Forelimb muscle (tissue), 1 donor: ENCODE data around the gene GRAP2. TPM values are rescaled to one million over a fixed set of nuclear protein-coding genes. Genes with fewer than 3 reads are reported as not detected.

ENCODE experiments used
- DNase-seq: peaks from one replicate; pipeline ENCODE4 v3.0.0-alpha.2; 2013; ENCODE audit warnings: low read depth
- polyA plus RNA-seq: library from polyadenylated mRNA; unstranded; fragments of 120-200 nt; gene quantifications from one replicate; pipeline ENCODE4 v1.2.1, GENCODE V29; 2013; ENCODE audit not compliant: insufficient read length

Gene GRAP2
- polyA plus RNA-seq, 1 donor = 0.61 TPM

DNA sequence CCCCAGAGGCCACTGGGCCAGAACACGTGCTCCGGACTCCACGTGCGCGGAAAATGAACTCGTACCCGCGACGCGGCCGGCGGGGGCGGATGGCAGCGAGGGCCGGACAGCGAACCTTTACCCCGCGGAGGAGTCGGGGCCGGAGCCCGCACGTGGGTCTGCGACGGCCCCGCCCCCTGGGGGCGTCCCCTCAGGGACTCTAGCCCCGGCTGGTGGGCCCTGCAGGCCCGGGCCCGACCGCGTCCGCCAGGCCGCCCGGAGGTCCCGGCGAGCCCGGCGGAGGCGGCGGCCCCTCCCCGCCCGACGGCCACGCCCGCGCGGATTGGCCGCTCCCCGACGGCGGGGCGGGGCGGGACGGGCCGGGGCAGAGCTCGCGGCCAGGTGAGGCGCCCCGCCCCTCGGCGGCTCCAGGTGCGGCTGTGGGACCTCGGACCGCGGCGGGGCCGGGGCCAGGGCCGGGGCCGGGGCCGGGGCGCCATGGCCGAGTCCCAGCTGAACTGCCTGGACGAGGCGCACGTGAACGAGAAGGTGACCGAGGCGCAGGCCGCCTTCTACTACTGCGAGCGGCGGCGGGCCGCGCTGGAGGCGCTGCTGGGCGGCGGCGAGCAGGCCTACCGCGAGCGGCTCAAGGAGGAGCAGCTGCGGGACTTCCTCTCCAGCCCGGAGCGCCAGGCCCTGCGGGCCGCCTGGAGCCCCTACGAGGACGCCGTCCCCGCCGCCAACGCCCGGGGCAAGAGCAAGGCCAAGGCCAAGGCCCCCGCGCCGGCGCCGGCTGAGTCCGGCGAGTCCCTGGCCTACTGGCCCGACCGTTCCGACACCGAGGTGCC lies 93.9 kb downstream of the GRAP2 start, which contains the start of gene FAM83F:
TSS of gene FAM83F (plus strand) at position 389 of the 827 bp plus-strand sequence. CDS start at position 478, 89 bp downstream.
- no peak for DNase-seq

DNA sequence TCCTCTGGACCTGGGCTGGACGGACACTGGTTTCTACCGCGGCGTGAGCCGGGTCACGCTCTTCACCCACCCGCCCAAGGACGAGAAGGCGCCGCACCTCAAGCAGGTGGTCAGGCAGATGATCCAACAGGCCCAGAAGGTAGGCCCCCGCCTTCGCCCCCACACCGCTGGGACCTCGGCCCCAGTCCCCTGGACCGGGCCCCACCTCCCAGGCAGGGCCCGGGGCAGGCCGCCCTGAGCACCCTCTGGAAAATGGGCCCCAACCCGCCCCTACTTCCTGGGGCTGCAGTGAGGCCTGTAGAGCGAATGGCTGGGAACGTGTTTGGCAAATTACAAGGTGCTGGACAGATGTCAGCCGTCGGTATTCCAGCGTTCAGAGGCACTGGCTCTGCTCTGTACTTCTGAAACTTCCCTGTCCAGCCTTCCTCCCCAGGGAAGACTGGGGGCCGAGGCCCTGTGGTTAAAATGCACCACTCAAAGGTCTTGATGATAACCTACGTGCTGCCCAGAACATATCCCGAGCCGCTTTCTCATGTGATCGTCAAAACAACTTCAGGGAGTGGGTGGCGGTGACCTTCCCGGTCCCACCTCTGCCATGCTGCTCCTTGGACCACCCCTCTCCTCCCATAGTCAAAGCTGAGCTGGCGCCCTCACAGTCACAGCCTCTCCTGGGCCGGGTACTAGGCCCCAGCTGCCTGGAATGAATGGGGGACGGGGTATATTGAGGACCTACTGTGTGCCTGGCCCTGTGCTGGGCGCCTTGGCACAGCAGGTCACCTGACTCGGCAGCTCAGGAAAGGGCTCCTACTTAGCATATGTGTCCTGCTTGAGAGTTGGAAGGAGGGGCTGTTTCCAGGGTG lies 94.7 kb downstream of the GRAP2 start:
- no peak for DNase-seq

DNA sequence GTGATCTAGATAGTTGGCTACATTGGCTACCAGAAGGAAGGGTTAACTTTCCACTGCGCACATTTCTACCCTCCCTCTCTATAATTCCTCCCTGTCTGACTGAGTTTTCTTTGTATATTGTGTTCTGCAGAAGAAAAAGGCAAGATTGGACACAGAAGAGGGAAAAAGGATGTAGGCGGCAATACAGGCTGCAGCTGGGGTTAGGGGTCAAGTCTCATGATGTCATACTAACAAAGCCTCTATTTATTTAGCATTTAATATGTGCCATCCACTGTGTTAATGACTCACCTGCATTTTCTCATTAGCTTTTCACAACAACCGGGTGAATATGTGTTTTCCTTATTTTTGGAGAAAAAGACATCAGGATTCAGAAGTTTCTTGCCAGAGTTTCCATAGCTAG lies 95.8 kb downstream of the GRAP2 start:
- no peak for DNase-seq

DNA sequence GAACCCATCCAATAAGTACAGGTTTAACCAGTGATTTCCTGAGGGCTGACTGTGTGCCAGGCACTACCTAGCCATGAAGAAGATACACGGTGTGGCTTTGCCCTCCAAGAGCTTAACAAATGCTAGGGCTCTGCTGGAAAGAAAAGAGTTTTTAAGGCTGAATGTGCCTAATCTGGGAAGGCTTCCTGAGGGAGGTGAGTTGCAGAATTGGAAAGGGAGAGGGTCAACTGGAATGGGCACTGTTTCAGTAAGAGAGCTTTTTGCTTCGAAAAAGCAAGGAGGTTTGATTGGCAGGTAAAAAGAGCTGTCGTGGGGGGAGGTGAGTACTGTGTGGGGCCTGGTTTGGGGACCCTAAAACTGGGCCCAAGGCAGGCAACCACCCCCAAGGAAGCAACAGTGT lies 96.5 kb downstream of the GRAP2 start:
- DNase-seq = no peak

DNA sequence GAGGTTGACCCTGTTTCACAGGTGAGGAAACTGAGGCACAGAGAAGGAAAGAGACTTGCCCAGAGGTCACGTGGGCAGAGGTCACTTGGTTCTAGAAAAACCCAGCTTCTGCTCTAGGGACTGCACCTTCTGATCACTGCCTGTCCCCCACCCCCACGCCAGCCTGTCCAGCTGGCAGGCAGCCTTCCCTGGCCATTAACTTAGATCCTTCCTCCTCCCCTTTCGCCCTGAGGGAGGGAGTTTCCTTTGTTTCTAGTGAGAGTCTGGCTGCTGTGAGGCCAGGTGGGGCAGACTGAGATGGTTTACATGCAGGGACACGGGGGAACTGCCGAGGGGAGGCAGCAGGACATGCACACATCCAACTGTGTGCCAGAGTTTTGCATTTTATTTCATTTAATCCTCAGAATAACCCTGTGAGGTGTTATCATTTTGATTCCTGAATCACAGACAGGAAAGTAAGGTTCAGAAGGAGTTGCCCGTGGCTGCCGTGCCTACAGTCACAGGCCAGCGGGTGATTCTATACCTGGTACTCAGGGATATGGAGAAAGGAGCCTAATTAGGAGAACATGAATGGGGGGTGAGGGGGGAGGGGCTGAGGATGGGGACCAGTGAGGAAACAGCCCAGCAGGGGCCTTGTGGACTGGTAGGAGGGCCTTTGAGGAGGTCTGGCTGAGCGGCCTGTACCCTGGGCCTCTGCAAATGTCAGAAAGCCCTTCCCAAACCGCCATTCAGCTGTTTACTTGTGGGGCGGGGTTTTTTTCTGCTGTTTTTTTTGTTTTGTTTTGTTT lies 97.2 kb downstream of the GRAP2 start:
- DNase-seq = no peak

DNA sequence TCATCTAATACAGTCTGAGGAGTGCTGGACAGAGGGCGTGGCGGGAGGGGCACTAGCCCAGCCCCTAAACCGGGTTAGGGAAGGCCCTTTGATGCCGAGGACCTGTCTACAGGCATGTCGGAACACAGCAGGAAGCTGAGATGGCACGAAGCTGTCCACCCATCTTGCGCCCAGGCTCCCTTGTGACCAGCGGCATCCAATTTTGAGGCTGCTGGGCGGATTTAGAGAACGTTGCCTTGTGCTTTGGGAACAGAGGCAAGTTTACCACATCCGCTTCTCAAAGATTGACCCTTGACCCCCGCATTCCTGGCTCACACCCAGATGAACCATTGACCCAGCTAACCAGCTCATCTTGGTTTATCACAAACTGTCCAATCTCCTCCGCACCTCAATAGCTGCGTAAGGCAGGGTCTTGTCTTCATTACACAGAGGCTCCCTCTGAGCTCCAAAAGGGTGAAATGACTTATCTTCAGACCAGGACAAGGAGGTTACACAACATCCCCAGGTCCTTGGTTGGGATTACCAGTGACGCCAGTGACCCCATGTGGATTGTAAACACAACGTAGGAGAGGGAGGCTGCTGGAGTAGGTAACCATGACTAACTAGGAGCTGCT lies 98.4 kb downstream of the GRAP2 start:
- no peak for DNase-seq

DNA sequence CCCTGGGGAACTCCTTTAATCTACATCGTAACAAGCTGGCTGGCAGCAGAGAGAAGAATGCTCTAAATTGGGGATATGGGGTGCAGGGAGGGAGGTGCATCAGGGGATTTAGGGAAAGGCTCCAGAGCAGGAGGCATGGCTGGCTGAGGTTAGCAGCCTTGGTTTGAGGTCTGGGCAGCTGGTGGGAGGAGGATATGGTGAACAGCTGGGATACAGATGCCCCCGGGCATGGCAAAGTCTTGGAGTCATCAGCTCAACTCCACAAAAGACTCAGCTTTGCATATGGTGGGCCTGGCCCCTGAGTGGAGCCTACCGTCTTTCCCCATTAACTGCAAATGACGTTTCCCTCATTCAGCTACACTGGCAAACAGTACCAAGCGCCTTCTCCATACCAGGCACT lies 99.3 kb downstream of the GRAP2 start:
- DNase-seq = no peak

DNA sequence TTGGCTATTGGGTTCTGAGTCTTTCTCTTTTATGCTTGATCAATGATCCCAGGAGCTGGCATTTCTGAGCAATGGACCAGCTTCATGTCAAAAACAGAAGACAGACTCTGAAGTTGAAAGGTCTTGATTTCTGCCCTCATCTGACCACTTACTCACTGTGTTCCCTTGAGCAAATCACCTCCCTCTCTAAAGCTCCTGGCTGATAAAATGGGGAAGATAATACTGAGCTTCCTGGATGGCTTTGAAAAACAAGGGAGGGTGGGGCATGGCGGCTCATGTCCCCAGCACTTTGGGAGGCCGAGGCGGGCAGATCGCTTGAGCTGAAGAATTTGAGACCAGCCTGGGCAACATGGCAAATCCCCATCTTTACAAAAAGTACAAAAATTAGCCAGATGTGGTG lies 100.2 kb downstream of the GRAP2 start:
- DNase-seq = no peak

DNA sequence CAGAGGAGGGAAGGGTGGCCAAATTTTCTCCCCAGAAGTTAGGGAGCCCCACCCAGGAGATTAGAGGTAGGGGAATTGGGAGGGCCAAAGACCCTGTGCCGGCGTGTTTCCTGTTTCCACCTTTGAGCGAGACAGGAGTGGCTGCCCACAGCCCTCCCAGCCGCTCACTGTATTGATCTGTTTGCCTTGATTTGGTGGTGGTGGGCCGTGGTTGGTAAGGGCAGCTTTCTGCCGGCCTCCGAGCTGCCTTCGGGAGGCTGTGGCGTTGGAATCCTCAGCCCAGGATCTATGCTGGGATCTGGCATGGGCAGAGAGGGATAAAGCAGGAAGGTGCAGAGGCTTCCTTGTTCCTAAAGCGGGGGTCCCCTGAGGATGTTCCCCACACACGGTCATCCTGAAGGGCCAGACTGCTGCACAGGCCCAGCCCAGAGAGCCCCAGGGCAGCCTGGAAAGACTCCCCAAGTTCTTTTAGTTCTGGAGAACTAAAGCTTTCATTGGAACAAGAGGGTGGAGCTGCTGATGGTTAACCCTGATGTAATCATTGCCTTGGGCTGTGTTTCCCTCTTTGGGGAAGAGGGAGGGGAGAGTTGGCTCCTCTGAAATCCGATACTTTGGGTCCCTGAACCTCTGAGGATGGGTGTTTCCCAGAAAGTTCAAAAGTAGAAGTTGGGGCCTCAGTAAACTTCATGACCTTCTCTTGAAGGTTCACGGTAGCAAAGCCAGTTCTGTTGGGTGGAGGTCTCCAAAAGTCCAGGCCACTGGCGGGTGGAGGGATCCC lies 101.1 kb downstream of the GRAP2 start:
- DNase-seq = no peak

DNA sequence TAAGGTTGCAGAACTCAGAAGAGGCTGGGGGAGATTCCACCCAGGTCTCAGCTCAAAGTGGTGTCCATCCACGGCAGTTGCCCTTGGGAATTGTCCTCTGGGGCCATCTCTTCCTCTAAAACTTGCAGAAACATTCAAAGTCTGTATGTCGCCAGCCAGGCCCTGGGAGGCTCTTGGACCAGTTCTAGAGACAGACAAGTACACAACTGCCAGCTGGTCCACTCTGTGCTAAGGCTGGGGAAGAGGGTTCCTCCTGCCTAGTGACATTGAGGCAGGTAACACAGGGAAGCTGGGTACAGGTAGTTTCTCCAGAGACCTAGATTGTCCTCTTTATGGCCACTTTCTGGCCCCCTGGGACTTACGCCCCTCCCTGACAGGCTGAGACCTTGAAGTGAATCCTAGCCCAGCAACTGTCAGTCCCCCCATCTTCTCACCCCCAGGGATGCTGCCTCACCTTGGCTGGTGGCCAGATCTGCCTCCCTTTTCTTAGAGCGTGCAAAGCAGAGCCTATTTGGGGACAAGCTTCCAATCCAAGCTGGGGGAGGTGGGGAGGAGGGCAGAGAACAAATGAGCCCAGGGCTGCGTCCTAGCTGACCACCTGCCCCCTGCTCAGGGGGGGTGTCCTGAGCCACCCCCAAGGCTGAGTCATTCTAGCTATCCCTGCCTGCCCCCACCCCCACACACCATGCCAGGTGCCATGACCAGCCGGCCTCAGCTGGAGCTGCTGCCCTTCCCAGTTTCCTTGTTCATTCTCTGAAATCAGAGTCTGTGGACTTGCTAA lies 102.2 kb downstream of the GRAP2 start:
- DNase-seq = no peak

DNA sequence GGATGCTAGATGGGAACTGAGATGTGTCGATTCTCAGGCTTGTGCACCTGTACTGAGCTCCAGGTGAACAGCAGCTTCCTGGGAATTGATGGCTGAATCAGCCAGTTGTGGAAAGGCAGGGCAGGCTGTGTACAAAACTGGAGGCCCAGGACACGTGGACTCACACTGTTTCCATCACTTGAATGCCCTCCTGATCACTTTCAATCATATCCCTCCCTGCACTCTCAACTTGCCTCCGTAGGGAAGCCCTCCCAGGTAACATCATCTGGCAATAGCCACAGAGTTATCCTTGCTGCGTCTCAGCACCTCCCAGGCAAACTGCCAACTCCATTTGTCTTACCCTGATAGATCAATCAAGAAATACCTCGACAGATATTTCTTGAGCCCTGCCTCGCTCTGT lies 104.0 kb downstream of the GRAP2 start:
- DNase-seq = no peak

DNA sequence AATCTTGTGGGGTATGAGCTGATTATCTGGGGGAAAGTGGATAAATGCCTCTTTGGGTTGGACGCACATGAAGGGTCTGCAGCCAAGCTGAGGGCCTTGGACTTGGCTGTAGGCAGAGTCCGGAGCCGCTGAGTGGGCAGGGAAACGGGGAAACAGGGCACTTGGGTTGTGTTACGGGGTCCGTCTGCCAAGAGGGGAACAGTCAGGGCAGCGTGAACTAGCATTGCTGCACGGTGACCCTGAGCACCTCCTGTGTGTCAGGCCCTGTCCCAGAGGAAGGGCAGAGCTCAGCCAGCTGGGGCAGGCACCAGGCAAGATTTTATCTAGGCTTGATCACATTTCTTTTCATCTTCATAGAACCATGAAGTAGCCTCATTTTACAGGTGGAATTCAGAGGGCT lies 105.8 kb downstream of the GRAP2 start:
- DNase-seq = no peak

DNA sequence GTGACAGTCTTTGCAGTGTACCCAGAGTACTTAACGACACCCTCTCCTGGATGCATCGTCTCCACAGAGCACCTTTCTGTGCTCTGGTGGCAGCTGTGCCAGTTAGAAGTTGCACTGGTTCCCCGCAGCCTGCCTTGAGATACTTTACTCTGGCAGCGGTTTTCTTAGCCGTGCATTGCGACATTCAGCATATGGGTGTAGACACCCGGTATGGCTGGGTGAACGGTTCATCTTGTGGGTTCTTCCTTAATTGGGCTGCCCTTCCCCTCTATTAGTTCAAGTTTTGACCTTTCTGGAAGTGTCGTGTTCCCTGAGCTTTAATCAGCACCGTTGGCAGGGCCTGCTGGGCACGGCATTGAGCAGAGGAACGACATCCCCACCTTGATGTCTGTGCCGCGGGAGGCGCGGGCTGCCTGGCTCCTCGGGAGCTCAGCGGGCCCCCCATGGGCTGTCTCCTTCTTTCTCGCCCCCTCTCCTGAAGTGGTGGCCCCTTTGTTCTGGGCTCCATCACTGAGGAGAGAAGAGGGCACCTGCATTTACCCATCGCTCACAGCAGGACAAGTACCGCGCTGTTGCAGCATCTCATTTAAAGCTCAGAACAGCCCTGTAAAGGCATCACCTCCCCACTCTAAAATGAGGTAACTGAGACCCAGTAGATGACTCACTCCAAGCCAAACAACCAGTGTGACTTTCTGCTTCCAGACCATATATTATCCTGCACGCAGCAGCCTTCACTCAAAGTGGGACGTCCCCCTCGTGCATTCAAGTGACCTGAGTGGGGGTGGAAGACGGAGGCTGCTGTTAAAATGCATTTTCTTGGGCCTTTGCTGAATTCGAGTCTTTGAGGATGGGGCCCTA lies 107.2 kb downstream of the GRAP2 start:
- DNase-seq = no peak

DNA sequence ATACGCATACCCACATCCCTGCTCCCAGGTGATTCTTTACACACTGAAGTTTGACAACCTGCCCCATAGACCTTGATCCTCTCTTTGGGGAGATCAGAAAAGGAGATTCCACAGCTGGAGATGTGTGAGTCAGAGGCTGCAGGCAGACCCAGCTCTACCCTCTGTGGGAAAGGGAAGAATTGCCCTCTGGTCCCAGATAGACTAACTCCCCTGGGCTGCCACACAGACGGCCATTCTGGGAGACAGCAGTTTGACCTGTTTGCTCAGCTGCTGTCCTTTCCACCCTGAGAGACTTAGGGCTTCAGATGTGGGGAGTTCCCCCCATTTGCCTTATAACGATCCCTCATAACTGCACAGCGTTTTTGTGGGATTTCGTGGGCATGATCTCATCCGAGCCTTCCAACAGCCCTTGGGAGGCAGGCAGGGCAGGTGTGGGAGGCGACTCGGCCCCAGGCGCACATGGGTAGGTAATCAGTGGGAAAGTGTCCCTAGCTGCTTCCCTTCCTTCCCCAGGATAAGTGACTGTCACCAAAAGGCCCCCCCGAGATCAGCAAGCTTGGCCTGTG lies 107.9 kb downstream of the GRAP2 start:
- DNase-seq = no peak

DNA sequence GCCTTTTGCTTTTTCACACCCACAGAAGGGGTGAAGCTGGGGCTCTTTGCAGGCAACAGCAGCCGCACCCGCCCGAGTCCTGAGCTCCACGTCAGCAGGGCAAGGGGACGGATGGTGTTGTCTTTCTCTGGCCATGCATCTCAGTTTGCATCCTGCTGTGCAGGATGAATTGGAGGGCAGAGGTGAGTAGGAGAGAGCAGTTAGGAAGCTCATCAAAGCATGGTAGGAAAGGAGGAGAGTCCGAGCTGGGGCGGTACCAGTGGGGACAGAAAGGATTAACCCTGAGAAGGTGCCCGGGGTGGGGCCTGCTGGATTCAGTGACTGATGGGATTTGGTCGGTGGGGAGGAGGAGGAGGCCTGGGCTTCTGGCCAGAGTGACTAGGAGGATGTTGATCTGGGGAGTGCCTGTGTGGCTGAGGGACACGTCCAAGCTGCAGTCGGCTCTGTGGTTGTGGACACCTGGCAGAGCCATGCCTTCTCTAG lies 108.4 kb downstream of the GRAP2 start:
- no peak for DNase-seq

DNA sequence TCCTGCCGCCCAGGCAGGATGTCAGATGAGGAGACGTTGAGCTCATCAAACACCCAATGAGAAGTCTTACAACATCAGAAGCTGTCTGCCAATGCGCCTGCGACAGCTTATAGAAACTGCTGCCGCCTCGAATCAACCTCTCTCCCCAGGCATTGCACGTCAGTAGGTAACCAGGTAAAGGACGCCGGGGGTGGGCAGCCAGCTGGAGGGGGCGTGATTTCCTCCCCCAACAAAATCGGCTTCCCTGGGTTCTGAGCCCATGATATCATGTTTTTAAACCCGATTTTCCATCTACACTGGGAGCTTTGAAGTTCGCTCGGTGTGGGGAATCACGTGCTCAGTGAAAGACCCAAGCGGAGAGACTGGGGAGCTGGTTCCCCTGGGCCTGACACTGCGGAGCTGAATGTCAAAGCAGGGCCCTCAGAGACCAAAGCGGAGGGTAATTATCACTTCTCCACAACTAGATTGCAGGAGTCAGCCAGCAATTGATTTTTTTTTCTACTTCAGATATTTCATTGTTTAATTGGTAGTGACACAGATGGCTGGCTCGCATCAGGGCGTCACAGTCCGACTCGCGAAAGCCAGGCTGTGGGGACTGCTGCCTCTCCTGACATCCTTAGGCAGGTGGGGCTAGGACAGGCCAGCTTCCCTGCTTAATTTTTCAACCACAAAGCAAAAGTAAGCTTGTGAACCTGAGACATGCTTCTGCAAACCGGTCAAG lies 109.2 kb downstream of the GRAP2 start:
- no peak for DNase-seq

DNA sequence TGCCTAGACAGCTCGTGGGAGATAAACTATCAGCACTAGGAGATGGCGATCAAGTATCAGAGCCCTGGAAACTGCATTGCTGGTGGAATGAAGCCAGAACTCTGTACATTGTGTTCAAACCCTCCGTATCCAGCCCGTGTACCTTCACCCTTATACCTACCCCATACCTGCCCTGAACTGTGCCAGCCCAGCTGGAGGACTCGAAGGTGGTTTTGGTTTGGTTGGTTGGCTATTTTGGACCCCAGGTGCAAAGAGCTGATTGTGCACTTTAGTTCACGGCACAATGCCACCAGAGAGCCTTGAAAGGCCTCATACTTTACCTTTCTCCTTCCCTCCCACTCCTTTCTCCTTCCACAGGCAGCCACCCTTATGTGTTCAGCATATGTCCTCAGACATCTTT lies 109.9 kb downstream of the GRAP2 start:
- DNase-seq = no peak
